Fibroblast of lung (primary cell): ENCODE data around the gene HSD17B12. TPM values are rescaled to one million over a fixed set of nuclear protein-coding genes. Genes with fewer than 3 reads are reported as not detected.

Source experiments
- DNase-seq, 2 donors: peaks; one replicate each; pipeline versions ENCODE4 v3.0.0 to v3.0.0-alpha.2; 2010; ENCODE audit warnings: low read depth in 2 of 2
- H2AFZ ChIP-seq: 2 replicates; pipeline ENCODE4 v1.5.1; 2012; ENCODE audit warnings: low read length, control low read depth, inconsistent platforms
- H3K27ac ChIP-seq: 2 replicates; pipeline ENCODE4 v1.5.1; 2011; ENCODE audit warnings: low read length, control low read depth; ENCODE audit not compliant: insufficient read depth
- H3K27me3 ChIP-seq: 2 replicates; pipeline ENCODE4 v1.5.1; 2011; ENCODE audit warnings: mild to moderate bottlenecking, low read length; ENCODE audit not compliant: control insufficient read depth, insufficient read depth
- H3K36me3 ChIP-seq: 2 replicates; pipeline ENCODE4 v1.5.1; 2011; ENCODE audit warnings: low read length; ENCODE audit not compliant: control insufficient read depth, insufficient read depth
- H3K4me1 ChIP-seq: 2 replicates; pipeline ENCODE4 v1.5.1; 2011; ENCODE audit warnings: low read length; ENCODE audit not compliant: control insufficient read depth, insufficient read depth; ENCODE audit errors: extremely low read depth
- H3K4me2 ChIP-seq: 2 replicates; pipeline ENCODE4 v1.5.1; 2011; ENCODE audit warnings: low read length, control low read depth; ENCODE audit not compliant: insufficient read depth; ENCODE audit errors: extremely low read depth
- H3K4me3 ChIP-seq, 4 experiments: fragments of 200-600 bp in 1 of 4; sonication (generic) in 1 of 4; replicated peaks in 1 of 4; 2 replicates each; pipeline ENCODE4 v1.5.1; 2011 to 2016; ENCODE audit warnings: low read length in 4 of 4, low read depth in 3 of 4, mild to moderate bottlenecking in 3 of 4, control low read depth in 2 of 4, inconsistent platforms in 1 of 4, mixed read lengths in 1 of 4; ENCODE audit not compliant: insufficient read depth in 1 of 4; ENCODE audit errors: control extremely low read depth in 1 of 4
- H3K79me2 ChIP-seq: 2 replicates; pipeline ENCODE4 v1.5.1; 2012; ENCODE audit warnings: mild to moderate bottlenecking, low read length, inconsistent platforms; ENCODE audit not compliant: control insufficient read depth, insufficient read depth
- H3K9ac ChIP-seq: 2 replicates; pipeline ENCODE4 v1.5.1; 2011; ENCODE audit warnings: mild to moderate bottlenecking, low read length, control low read depth; ENCODE audit not compliant: insufficient read depth
- H3K9me3 ChIP-seq: 2 replicates; pipeline ENCODE4 v1.5.1; 2012; ENCODE audit warnings: low read depth, low read length; ENCODE audit not compliant: control insufficient read depth, insufficient read depth
- H4K20me1 ChIP-seq: 2 replicates; pipeline ENCODE4 v1.5.1; 2011; ENCODE audit warnings: low read length; ENCODE audit not compliant: control insufficient read depth, insufficient read depth; ENCODE audit errors: extremely low read depth
- CTCF ChIP-seq, 2 donors: IDR thresholded peaks in 1 of 2; conservative IDR thresholded peaks in 1 of 2; 1 replicate in 1 of 2; 2 replicates in 1 of 2; pipeline ENCODE4 v1.5.1; 2011 to 2012; ENCODE audit warnings: low read length in 2 of 2, control low read depth in 1 of 2, inconsistent platforms in 1 of 2, low read depth in 1 of 2, mild to moderate bottlenecking in 1 of 2
- EZH2 ChIP-seq: IDR thresholded peaks from 2 replicates; pipeline ENCODE4 v1.5.1; 2012; ENCODE audit warnings: low read length, control low read depth, mild to moderate bottlenecking; ENCODE audit errors: missing control alignments
- polyA plus RNA-seq, 2 donors: library from polyadenylated mRNA; depleted of rRNA in 1 of 2; stranded (reverse) in 1 of 2; unstranded in 1 of 2; fragments of >200 nt; gene quantifications; 2 replicates each; pipeline ENCODE4 v1.2.1, GENCODE V29; 2011 to 2012; ENCODE audit warnings: missing spikeins in 1 of 2
- total RNA-seq: library from RNA; depleted of rRNA; stranded (reverse); fragments of >200 nt; gene quantifications from 2 replicates; pipeline ENCODE4 v1.2.1, GENCODE V29; 2014

The HSD17B12 gene
- total and polyA plus RNA-seq, 2 donors (not counting 1 experiment from before 2014, with no cell fraction given) = 95.4 to 122 TPM

GRCh38 chr11:43706631-43707030 is 26.1 kb downstream of the HSD17B12 start:
- Histone ChIP-seq H3K36me3 (no peaks in the 10 kb centered on the region), H3K79me2 (peaks cover 2% of the 10 kb centered on the region), H3K9ac (no peak overlapping the region), H3K4me3 (no peak overlapping the region), H3K27me3 (no peaks in the 10 kb centered on the region), H3K9me3 (no peaks in the 10 kb centered on the region), H3K4me1 (no peaks in the 10 kb centered on the region), H3K4me2 (no peak overlapping the region), H2AFZ (no peak overlapping the region), H4K20me1 (peaks cover 2% of the 10 kb centered on the region), H3K27ac (no peak overlapping the region)
- TF ChIP-seq EZH2 = no peak
- TF ChIP-seq CTCF (conservative IDR thresholded peaks at IDR 0.05 in 1 of 2, IDR thresholded peaks at IDR 0.05 in 1 of 2; ENCODE audit: low read depth in 1 of 2, low read length in 2 of 2) = no peak
- DNase-seq = no peak

- Histone ChIP-seq H4K20me1 (peaks cover 2% of the 10 kb centered on the region), H3K79me2 (peaks cover 2% of the 10 kb centered on the region)
Observed at GRCh38 chr11:43708776-43709175, 28.2 kb downstream of the HSD17B12 start.

GRCh38 chr11:43709689-43710088 is 29.2 kb downstream of the HSD17B12 start:
- H3K9me3 ChIP-seq = no peaks in the 10 kb centered on the region
- no peak overlapping the region for H3K27ac ChIP-seq
- no peaks in the 10 kb centered on the region for H3K4me1 ChIP-seq
- no peak for TF ChIP-seq CTCF (conservative IDR thresholded peaks at IDR 0.05 in 1 of 2, IDR thresholded peaks at IDR 0.05 in 1 of 2; ENCODE audit: low read depth in 1 of 2, low read length in 2 of 2)
- no peak for TF ChIP-seq EZH2
- DNase-seq = no peak
- H3K4me2 ChIP-seq = no peak overlapping the region
- no peak overlapping the region for H3K9ac ChIP-seq
- H3K79me2 ChIP-seq = peaks cover 2% of the 10 kb centered on the region
- no peaks in the 10 kb centered on the region for H4K20me1 ChIP-seq
- H3K27me3 ChIP-seq = no peaks in the 10 kb centered on the region
- H2AFZ ChIP-seq = no peak overlapping the region
- H3K4me3 ChIP-seq = no peak overlapping the region
- no peaks in the 10 kb centered on the region for H3K36me3 ChIP-seq

More at GRCh38 chr11:43708776-43709175, 28.2 kb downstream of the HSD17B12 start:
- Histone ChIP-seq H2AFZ (no peak overlapping the region), H3K4me2 (no peak overlapping the region), H3K9ac (no peak overlapping the region), H3K36me3 (no peaks in the 10 kb centered on the region), H3K4me1 (no peaks in the 10 kb centered on the region), H3K9me3 (no peaks in the 10 kb centered on the region), H3K27ac (no peak overlapping the region), H3K27me3 (no peaks in the 10 kb centered on the region), H3K4me3 (no peak overlapping the region)
- DNase-seq = peak in 1 of 2 donors; percentile 17
- TF ChIP-seq CTCF (conservative IDR thresholded peaks at IDR 0.05 in 1 of 2, IDR thresholded peaks at IDR 0.05 in 1 of 2; ENCODE audit: low read depth in 1 of 2, low read length in 2 of 2) = peak in 1 of 2 donors; percentile 38
- no peak for TF ChIP-seq EZH2
